ENCODE measurements around the gene TMEM273.

The TMEM273 gene

DNA sequence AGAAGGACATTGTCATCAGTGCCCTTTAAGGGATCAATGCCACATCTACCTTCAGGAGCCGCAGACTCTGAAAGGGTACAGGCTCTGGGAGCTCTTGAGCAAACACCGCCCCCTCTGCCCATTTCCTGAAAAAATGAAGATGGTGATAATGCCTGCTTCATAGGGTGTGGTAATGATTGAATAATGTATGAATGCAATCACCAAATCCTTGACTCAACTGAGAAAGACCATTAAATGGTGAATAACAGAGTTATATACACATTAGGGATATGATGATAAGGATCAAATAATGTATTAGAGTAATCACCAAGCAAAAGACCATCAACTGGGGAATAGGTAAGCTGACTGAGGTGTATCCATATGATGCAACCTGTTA is 55.8 kb downstream of the TMEM273 start:
- Histone ChIP-seq H3K9me3 (ENCODE audit: severe bottlenecking) (peaks cover 3% of the 10 kb centered on the region), H3K36me3 (no peaks in the 10 kb centered on the region), H3K27ac (no peak overlapping the region), H3K4me3 (ENCODE audit: low read depth, low read length) (no peak overlapping the region), H3K27me3 (ENCODE audit: insufficient read depth, low read depth, severe bottlenecking) (peaks cover 3% of the 10 kb centered on the region)
- TF ChIP-seq CTCF (IDR thresholded peaks at IDR 0.05; ENCODE audit: low read depth, low read length): no peak
- DNase-seq: no peak

- peaks cover 3% of the 10 kb centered on the region for H3K27me3 ChIP-seq (ENCODE audit: insufficient read depth, low read depth, severe bottlenecking)
- no peak for TF ChIP-seq CTCF (IDR thresholded peaks at IDR 0.05; ENCODE audit: low read depth, low read length)
- no peak overlapping the region for H3K4me3 ChIP-seq (ENCODE audit: low read depth, low read length)
- no peaks in the 10 kb centered on the region for H3K36me3 ChIP-seq
- peaks cover 3% of the 10 kb centered on the region for H3K9me3 ChIP-seq (ENCODE audit: severe bottlenecking)
- no peak for DNase-seq
- H3K27ac ChIP-seq: no peak overlapping the region
These were observed 56.5 kb downstream of the TMEM273 start for GRCh38 chr10:49131507-49132361.

GRCh38 chr10:49129376-49129775 is 58.8 kb downstream of the TMEM273 start:
- H3K27me3 ChIP-seq (ENCODE audit: insufficient read depth, low read depth, severe bottlenecking): no peaks in the 10 kb centered on the region
- no peak for DNase-seq
- H3K27ac ChIP-seq: no peak overlapping the region
- H3K9me3 ChIP-seq (ENCODE audit: severe bottlenecking): no peaks in the 10 kb centered on the region
- H3K4me3 ChIP-seq (ENCODE audit: low read depth, low read length): no peak overlapping the region
- TF ChIP-seq CTCF (IDR thresholded peaks at IDR 0.05; ENCODE audit: low read depth, low read length): no peak
- no peaks in the 10 kb centered on the region for H3K36me3 ChIP-seq

- Histone ChIP-seq H3K9me3 (ENCODE audit: severe bottlenecking) (no peaks in the 10 kb centered on the region), H3K27ac (no peak overlapping the region), H3K27me3 (ENCODE audit: insufficient read depth, low read depth, severe bottlenecking) (no peaks in the 10 kb centered on the region), H3K36me3 (no peaks in the 10 kb centered on the region), H3K4me3 (ENCODE audit: low read depth, low read length) (no peak overlapping the region)
- TF ChIP-seq CTCF (IDR thresholded peaks at IDR 0.05; ENCODE audit: low read depth, low read length): no peak
- DNase-seq: no peak
These were observed 59.3 kb downstream of the TMEM273 start for GRCh38 chr10:49128854-49129253.

- no peak for DNase-seq
- Histone ChIP-seq H3K27ac (no peak overlapping the region), H3K9me3 (ENCODE audit: severe bottlenecking) (no peaks in the 10 kb centered on the region), H3K36me3 (no peaks in the 10 kb centered on the region), H3K27me3 (ENCODE audit: insufficient read depth, low read depth, severe bottlenecking) (no peaks in the 10 kb centered on the region), H3K4me3 (ENCODE audit: low read depth, low read length) (no peak overlapping the region)
- TF ChIP-seq CTCF (IDR thresholded peaks at IDR 0.05; ENCODE audit: low read depth, low read length): no peak
These were observed 63.9 kb downstream of the TMEM273 start for GRCh38 chr10:49123981-49124950.

Data from WERI-Rb-1 (cell line).